ENCODE measurements around the gene EIF2B4. TPM values are rescaled to one million over a fixed set of nuclear protein-coding genes. Genes with fewer than 3 reads are reported as not detected.

Gene EIF2B4
- total and polyA plus RNA-seq, 2 of the 13 experiments (the other 11 are each of a cell fraction or from before 2014, with no cell fraction given) = 91.5 to 96.4 TPM

DNA sequence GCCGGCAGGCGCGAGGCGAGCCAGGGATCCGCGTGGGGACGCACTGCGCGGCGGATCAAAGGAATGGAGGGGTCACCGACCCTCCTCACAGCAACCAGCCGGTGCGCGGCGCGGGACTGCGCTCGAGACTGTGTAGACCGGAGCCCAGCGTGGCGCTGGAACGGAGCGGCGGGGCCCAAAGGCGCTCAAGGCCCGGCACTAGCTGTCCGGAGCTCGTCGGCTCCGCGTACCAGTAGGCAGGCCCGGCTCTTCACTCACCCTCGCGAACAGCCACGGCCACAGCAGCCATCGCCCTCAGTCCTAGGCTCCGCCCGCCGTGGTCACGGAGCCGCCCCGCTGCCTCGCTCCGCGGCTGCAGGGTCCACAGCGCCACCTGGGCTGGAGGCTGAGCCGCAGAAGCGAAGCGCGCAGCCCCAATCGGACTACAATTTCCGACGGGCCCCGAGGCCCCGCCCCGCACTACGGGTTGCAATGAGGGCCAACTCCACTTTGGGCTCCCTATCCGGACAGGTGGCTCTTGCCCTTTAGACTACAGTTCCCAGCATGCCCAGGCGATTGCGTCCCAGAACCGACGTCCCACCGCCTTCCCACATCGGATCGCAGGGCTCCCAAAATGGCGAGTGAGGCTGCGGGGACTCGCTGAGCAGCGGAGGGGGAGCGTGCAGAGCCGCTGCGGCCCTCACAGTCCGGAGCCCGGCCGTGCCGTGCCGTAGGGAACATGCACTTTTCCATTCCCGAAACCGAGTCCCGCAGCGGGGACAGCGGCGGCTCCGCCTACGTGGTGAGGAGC is at the start of gene EIF2B4, which contains the start of gene SNX17 (continued):
- TF ChIP-seq, protein P1, sequence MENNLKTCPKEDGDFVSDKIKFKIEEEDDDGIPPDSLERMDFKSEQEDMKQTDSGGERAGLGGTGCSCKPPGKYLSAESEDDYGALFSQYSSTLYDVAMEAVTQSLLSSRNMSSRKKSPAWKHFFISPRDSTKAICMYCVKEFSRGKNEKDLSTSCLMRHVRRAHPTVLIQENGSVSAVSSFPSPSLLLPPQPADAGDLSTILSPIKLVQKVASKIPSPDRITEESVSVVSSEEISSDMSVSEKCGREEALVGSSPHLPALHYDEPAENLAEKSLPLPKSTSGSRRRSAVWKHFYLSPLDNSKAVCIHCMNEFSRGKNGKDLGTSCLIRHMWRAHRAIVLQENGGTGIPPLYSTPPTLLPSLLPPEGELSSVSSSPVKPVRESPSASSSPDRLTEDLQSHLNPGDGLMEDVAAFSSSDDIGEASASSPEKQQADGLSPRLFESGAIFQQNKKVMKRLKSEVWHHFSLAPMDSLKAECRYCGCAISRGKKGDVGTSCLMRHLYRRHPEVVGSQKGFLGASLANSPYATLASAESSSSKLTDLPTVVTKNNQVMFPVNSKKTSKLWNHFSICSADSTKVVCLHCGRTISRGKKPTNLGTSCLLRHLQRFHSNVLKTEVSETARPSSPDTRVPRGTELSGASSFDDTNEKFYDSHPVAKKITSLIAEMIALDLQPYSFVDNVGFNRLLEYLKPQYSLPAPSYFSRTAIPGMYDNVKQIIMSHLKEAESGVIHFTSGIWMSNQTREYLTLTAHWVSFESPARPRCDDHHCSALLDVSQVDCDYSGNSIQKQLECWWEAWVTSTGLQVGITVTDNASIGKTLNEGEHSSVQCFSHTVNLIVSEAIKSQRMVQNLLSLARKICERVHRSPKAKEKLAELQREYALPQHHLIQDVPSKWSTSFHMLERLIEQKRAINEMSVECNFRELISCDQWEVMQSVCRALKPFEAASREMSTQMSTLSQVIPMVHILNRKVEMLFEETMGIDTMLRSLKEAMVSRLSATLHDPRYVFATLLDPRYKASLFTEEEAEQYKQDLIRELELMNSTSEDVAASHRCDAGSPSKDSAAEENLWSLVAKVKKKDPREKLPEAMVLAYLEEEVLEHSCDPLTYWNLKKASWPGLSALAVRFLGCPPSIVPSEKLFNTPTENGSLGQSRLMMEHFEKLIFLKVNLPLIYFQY (CRISPR knock-in tag; IDR thresholded peaks at IDR 0.05; ENCODE audit: borderline replicate concordance) = peak; percentile 88
- TF ChIP-seq HHEX (CRISPR knock-in tag; IDR thresholded peaks at IDR 0.05) = peak; percentile 20; the same call in 1 of the 2 replicates
- TF ChIP-seq ARNTL (CRISPR knock-in tag; IDR thresholded peaks at IDR 0.05) = peak; percentile 43; the same call in 1 of the 2 replicates
- TF ChIP-seq ZNF234 (CRISPR knock-in tag; conservative IDR thresholded peaks at IDR 0.05) = no peak; the same call in 1 of the 2 replicates
- peak; percentile 96 for TF ChIP-seq SMAD1 (CRISPR knock-in tag; IDR thresholded peaks at IDR 0.05; ENCODE audit: borderline replicate concordance, low read depth)
- 0 out of 2 replicates have a peak, but pooled peaks have one; percentile 88 for TF ChIP-seq FLYWCH1 (CRISPR knock-in tag; IDR thresholded peaks at IDR 0.05)
- peak; percentile 81 for TF ChIP-seq ZNF557 (CRISPR knock-in tag; IDR thresholded peaks at IDR 0.05)
- TF ChIP-seq, protein P2, sequence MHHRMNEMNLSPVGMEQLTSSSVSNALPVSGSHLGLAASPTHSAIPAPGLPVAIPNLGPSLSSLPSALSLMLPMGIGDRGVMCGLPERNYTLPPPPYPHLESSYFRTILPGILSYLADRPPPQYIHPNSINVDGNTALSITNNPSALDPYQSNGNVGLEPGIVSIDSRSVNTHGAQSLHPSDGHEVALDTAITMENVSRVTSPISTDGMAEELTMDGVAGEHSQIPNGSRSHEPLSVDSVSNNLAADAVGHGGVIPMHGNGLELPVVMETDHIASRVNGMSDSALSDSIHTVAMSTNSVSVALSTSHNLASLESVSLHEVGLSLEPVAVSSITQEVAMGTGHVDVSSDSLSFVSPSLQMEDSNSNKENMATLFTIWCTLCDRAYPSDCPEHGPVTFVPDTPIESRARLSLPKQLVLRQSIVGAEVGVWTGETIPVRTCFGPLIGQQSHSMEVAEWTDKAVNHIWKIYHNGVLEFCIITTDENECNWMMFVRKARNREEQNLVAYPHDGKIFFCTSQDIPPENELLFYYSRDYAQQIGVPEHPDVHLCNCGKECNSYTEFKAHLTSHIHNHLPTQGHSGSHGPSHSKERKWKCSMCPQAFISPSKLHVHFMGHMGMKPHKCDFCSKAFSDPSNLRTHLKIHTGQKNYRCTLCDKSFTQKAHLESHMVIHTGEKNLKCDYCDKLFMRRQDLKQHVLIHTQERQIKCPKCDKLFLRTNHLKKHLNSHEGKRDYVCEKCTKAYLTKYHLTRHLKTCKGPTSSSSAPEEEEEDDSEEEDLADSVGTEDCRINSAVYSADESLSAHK (CRISPR knock-in tag; IDR thresholded peaks at IDR 0.05; ENCODE audit: borderline replicate concordance) = peak; percentile 30; the same call in 1 of the 2 replicates
- no peak for TF ChIP-seq RFX3 (CRISPR knock-in tag; IDR thresholded peaks at IDR 0.05)
- TF ChIP-seq, protein P3, sequence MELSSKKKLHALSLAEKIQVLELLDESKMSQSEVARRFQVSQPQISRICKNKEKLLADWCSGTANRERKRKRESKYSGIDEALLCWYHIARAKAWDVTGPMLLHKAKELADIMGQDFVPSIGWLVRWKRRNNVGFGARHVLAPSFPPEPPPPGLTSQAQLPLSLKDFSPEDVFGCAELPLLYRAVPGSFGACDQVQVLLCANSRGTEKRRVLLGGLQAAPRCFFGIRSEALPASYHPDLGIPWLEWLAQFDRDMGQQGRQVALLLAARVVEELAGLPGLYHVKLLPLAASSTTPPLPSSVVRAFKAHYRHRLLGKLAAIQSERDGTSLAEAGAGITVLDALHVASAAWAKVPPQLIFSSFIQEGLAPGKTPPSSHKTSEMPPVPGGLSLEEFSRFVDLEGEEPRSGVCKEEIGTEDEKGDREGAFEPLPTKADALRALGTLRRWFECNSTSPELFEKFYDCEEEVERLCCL (CRISPR knock-in tag; IDR thresholded peaks at IDR 0.05; ENCODE audit: borderline replicate concordance) = peak; percentile 62; the same call in 1 of the 2 replicates
- TF ChIP-seq SOX6 (IDR thresholded peaks at IDR 0.05) = no peak
- peak; percentile 94 for TF ChIP-seq SOX6 (CRISPR knock-in tag; IDR thresholded peaks at IDR 0.05)
- no peak; the same call in 1 of the 2 replicates for TF ChIP-seq ATAD3A (CRISPR knock-in tag; IDR thresholded peaks at IDR 0.05)
- peak; percentile 72 for TF ChIP-seq ZNF160 (CRISPR knock-in tag; IDR thresholded peaks at IDR 0.05)
- TF ChIP-seq, protein P4, sequence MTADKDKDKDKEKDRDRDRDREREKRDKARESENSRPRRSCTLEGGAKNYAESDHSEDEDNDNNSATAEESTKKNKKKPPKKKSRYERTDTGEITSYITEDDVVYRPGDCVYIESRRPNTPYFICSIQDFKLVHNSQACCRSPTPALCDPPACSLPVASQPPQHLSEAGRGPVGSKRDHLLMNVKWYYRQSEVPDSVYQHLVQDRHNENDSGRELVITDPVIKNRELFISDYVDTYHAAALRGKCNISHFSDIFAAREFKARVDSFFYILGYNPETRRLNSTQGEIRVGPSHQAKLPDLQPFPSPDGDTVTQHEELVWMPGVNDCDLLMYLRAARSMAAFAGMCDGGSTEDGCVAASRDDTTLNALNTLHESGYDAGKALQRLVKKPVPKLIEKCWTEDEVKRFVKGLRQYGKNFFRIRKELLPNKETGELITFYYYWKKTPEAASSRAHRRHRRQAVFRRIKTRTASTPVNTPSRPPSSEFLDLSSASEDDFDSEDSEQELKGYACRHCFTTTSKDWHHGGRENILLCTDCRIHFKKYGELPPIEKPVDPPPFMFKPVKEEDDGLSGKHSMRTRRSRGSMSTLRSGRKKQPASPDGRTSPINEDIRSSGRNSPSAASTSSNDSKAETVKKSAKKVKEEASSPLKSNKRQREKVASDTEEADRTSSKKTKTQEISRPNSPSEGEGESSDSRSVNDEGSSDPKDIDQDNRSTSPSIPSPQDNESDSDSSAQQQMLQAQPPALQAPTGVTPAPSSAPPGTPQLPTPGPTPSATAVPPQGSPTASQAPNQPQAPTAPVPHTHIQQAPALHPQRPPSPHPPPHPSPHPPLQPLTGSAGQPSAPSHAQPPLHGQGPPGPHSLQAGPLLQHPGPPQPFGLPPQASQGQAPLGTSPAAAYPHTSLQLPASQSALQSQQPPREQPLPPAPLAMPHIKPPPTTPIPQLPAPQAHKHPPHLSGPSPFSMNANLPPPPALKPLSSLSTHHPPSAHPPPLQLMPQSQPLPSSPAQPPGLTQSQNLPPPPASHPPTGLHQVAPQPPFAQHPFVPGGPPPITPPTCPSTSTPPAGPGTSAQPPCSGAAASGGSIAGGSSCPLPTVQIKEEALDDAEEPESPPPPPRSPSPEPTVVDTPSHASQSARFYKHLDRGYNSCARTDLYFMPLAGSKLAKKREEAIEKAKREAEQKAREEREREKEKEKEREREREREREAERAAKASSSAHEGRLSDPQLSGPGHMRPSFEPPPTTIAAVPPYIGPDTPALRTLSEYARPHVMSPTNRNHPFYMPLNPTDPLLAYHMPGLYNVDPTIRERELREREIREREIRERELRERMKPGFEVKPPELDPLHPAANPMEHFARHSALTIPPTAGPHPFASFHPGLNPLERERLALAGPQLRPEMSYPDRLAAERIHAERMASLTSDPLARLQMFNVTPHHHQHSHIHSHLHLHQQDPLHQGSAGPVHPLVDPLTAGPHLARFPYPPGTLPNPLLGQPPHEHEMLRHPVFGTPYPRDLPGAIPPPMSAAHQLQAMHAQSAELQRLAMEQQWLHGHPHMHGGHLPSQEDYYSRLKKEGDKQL (CRISPR knock-in tag; IDR thresholded peaks at IDR 0.05; ENCODE audit: low read depth) = no peak
